NK-92 (cell line): ENCODE results near the gene FLRT1.
"Not testable (repeated sequence)": the region's sequence is repeated elsewhere in the genome, so short reads cannot be mapped to it uniquely, and the experiment has no call there.

Experiments used
- DNase-seq: peaks from one replicate; lab custom pipeline; 2025; ENCODE audit not compliant: unreplicated experiment; lab: John Stamatoyannopoulos, UW

Gene FLRT1

DNA sequence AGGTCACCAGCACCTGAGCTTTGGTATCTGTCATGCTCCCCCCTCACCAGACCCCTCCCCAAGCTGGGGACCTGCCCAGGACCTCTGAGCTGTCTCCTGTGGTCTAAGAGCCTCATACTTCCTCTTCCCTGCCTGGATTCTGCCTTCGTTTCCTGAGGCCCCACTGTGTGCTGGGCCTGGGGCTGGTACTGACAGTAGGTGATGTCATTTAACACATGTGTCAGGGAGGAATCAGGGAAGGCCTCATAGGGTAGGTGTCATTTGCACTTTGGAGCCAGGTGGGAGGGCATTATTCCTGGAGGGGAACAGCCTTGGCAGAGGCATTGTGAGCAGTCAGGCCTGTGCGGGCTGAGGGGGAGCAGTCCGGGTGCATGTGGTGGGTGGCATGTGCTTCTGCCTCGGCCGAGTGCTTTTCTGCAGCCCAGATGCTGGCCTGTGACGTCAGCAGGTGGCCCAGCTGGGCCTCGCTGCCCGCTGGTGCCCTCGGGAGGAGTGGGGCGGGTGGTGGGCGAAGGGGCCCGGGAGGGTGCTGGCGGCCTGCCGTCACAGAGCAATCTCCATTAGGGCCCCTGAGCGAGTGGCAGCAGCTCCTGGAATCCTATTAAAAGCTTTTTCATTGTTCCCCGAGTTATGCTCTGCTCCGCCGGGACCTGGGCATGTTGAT lies 9.1 kb downstream of the FLRT1 start:
- no peak for DNase-seq

DNA sequence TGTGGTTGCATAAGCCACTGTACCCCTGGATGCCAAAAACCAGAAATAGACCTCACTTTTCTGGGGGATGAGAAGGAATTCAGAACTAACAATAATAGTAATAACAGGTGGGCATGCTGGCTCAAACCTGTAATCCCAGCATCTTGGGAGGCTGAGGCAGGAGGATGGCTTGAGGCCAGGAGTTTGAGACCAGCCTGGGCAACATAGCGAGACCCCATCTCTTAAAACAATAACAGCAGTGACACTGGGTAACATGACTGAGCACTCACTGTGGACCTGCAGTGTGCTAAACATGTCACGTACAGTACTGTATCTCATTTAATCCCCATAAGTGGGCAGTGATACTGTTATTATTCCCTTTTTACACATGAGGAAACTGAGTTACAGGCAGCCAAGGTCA lies 10.0 kb downstream of the FLRT1 start:
- no peak for DNase-seq

GRCh38 chr11:64047373-64047772 lies 11.6 kb downstream of the FLRT1 start:
- DNase-seq = not testable (repeated sequence)

DNA sequence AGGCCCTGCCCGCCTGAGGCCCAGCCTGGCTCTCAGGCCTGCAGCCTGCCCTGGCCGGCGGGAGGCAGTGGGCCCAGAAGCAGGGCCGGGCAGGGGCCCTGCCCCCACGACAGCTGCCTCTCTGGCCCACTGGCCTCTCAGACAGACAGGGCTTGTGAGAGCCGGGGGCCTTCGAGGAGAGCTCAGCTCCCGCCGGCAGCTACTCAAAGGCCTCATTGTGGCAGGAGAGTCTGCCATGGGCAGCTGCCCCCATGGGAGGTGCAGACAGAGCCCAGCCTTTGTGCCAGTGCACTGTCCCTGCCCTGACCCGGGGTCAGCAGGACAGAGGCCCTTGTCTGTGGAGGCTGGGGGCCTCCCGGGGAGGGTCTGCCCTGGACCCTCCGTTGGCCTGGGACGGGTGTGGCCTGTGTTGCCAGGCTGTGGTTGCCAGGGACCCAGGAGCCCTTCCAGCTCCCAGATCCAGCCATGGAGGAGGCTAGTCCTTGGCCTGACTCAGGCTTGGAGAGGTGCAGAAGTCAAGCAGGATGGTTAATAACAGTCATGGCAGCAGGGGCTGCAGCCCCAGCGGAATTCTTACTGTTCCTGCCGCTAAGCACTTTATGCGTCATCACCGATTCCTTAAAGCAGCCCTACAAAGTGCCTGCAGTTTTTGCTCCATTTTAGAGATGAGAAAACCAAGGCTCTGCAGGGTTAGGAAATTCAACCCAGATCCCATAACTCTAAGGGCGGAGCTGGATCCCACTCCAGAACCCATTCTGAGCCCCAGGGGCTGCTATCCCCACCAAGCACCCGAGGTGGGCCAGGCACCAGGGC lies 12.5 kb downstream of the FLRT1 start:
- DNase-seq = no peak

- no peak for DNase-seq
Measured at GRCh38 chr11:64049509-64049908, 13.8 kb downstream of the FLRT1 start.

- no peak for DNase-seq
Measured at GRCh38 chr11:64051297-64051696, 15.6 kb downstream of the FLRT1 start.

DNA sequence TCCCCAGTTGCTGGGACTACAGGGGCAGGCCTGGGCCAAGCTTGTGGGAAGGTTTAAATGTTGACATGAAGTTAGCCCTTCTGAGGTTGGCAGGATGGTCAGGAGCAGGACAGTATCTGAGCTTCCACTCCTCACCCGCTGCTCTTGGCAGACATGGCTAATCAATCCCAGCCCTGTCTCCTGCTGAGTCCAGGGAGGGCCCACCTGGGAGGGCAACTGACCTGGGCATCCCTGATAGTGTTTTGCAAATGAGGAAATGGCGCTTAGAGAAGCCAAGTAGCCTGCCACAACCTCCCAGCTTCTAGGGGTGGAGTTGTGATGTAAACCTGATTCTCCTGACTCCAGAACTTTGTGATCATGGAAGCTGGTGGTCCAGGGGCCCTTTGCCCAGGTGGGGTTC lies 16.7 kb downstream of the FLRT1 start:
- DNase-seq = no peak

DNA sequence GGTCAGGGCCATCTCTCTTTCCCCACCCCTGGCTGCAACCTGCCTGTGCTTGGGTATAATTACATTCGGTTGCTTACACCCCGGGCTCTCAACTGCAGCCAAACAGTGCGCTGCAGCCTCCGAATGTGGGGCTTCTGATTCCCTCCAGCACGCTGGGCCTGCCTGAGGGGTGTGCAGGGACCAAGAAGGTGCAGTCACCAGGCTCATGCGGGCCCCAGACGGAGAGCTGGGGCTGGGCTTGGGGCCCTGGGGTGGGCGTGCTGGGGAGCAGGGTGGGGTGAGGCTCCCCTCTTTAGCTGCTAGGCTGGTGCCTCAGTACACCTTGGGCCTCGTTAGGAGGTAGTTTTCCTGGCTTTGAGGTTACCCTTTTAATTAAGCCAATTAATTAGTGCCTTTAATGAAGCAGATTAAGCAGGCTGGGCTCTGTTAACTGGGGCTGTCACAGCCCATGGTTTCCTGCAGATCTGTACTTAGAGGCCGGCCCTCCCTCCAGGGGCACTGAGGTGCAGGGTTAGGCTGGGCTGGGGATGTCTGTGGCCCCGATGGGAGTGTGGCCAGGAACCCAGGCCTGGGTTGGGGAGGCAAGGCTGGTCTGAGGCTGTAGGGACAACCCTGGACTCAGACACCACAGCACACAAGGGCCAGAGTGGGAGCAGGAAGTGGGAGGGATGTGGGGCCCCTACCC lies 17.3 kb downstream of the FLRT1 start:
- no peak for DNase-seq

- DNase-seq = no peak
Measured at GRCh38 chr11:64053699-64054098, 18.0 kb downstream of the FLRT1 start.

DNA sequence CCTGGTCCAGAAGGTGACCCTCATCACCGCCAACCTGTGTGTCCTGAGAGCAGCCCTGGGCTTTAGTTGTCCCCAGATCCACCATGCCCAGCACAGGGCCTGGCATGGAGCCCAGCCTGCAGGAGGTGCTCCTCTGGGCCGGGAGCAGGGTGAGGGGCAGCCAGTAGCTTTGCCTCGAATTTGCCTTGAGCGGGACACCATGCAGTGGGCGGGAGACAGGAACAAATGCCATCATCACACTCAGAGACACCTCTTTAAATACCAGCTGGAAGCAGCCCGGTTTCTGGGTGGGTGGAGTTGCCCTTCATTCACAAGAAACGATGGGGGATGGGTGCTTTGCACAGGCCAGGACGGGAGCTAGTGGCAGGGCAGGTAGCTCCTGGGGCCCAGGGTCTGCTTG lies 19.3 kb downstream of the FLRT1 start:
- no peak for DNase-seq

DNA sequence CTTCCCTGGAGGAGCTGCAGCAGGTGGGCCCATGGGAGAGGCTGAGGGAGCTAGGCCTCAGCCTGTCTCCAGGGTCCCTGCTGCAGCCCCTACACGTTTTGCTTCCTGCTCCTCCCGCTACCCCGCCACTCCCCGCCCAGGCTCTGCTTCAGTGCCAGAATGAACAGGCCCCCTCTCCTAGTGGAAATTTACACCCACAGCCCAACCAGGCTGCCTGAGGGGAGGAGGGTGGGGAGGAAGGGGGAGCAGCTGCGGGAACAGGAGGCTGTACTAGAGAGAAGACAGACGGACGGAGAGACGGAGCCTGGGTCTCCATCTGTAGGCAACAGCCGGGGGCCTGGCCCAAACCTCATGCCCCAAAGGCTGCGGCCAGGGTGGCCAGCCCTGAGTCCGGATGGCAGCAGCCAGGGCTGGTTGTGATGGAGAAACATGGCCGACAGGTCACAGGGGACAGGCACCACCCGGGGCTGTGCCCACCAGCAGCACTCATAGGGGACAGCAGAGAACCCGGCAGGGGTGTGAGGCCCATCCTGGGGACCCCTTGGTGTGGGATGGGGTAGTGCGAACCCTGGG lies 20.6 kb downstream of the FLRT1 start:
- no peak for DNase-seq

DNA sequence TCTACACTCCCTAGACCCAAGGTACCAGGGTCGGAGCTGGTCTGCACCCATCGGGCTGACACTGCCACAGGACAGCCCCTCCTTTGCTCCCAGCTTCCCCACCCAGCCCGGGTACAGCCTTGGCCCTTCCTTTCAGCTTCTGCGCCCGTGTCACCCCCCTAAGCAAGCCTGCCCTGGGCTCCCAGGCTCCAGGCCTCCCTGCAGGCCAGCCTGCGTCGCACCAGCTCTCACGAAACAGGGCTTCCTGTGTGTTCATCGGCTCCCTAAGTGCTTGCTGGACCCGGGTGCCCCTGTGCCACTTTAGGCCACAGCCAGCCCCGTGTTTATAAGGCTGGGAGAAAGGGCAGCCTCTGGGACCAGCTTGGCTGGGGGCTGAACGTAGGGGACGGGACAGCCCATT lies 21.1 kb downstream of the FLRT1 start:
- no peak for DNase-seq

DNA sequence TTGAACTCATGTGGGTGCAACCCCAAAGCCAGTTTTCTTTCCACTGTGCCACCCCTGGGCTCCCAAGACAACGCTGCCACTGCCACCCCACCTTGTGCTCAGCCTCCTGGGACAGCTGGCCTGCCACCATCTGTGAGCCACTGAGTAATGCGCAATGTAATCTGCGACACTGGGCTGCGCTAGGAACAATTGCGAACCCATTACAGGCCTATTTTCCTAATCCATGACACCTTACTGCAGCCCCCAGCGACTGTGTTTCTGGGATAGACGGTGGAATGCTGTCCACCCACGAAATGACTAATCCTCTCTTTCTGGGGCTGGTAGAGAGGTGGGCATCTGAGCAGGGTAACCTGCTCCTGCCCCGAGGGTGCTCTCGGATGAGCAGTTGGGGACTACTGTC lies 22.2 kb downstream of the FLRT1 start:
- no peak for DNase-seq

DNA sequence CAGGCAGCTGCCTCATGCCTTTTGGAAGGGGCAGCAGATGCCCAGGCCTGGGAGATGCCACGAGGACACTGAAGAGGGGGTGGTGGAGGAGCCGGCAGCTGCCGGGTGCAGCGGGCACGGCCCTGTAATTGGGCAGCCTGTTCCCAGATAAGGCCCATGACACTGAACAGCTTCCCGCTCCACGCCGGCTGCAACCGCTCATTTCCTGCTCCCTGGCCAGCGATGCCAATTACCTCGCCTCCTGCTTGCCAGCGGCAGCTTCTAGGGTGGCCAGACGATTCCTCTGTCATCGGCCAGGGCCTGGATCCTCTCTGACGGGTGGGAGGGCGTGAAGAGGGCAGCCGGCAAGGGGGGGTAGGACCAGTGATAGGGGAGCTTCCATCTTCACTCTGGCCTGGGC lies 22.8 kb downstream of the FLRT1 start:
- DNase-seq = no peak

DNA sequence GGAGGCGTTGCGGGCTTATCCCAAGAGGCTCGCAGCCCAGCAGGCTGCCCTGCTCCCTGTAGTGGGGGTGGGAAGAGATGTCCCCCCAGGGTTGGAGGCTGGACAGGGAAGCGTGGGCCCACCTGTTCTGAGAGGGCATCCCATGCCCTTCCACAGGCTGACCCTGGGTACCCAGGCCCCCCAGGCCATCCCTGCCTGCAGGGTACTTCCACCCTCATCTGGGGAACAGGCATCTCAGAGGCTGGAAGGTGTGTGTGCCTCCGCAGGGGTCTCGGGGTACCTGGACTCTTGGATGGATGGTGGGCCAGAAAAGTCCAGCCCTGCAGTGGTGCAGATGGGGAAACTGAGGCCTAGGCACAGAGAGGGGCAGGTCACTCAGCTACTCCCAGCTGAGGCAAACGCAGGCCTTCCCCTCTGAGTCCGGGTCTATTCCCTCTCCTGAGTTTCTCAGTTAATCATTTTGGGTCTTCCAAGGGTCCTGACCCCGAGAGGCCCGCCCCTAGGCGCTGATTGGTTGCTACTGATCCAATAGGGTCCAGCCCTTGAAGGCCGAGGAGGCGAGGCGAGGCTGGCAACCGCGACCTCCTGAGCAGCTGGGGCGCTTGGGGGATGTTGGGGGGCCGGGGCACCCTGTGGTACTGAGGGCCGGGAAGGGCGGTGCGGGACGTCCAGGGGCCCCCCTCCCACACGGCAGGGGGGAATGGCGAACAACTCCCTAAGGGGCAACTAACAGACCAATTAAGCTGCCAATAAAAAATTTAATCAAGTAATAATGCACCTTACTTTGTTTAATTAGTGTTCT lies 23.8 kb downstream of the FLRT1 start:
- DNase-seq = no peak

GRCh38 chr11:64060263-64060860 lies 24.6 kb downstream of the FLRT1 start:
- no peak for DNase-seq

DNA sequence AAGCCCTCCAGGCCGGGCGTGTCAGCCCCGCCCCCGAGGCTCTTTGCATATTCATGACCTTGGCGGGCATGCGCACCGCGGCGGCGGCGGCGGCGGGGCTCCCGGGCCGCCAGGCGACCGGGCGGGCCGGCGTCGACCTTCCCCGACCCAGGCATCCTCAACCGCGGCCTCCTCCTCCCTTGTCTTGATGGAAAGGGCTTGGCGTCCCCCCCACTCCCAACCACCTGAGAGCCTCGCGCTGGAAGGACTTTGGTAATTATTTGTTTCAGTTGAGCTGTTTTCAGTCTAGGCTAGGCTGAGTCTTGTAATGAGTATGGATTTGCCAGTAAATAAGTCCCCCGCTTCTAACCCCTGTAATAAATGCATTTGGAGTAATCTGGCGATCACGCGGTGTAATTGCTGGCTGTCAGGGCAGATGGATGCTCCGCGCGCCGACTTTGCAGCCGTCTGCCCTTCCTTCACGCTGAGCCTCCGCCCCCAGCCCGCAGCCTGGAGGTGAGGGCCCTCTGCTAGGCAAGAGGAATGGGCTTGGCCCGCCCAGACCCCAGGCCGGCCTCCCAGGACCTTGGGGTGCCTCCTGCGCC lies 25.2 kb downstream of the FLRT1 start:
- no peak for DNase-seq

DNA sequence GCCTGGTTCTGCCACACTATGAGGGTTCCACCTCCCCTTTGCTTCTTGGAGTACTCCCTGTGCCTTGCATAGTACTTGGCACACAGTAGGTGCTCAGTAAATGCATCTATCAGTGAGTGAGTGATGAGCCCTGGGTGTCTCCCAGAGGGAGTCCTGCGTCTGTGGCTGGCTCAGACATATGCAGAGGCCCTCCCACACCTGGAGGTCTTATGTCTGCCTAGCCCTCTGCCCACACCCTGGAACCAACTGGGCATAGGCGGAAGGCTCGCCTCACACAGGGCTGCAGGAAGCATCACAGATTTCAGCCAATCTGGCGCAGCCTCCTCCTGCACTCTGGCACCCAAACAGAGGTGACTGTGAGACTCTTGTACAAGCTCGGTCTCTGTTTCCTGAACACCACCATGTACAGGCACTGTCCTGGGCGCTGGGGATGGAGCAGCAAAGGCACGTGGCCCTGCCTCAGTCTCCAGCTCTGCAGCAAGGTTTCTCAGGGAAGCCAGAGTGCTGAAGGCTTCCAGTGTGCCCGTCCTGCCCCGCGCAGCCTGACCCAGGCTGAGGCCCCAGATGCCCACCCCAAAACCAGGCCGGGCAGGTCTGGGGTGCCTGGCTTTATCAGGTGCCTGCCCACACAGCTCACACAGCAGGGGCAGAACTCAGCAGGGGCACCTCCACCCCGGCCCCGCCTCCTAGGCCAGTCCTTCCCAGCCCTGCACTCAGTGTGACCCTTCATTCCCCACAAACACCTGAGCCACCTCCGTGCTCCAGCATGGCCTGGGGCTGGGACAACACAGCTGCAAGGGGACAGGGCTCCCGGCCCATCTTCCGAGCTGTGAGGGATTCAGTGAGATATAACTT lies 26.7 kb downstream of the FLRT1 start:
- no peak for DNase-seq

GRCh38 chr11:64063777-64064176 lies 28.0 kb downstream of the FLRT1 start:
- no peak for DNase-seq
